HG03432 (cell line): Measurements from ENCODE around the gene ANKRD53.
A peak's percentile ranks its signal among the peaks of the same experiment; 100 is the strongest.

Source experiments
- ATAC-seq: cut with Tn5 transposase; IDR thresholded peaks from one replicate; pipeline ENCODE4 v1.9.1; 2021; ENCODE audit warnings: mild to moderate bottlenecking, moderate library complexity; ENCODE audit not compliant: unreplicated experiment

Gene ANKRD53, protein sequence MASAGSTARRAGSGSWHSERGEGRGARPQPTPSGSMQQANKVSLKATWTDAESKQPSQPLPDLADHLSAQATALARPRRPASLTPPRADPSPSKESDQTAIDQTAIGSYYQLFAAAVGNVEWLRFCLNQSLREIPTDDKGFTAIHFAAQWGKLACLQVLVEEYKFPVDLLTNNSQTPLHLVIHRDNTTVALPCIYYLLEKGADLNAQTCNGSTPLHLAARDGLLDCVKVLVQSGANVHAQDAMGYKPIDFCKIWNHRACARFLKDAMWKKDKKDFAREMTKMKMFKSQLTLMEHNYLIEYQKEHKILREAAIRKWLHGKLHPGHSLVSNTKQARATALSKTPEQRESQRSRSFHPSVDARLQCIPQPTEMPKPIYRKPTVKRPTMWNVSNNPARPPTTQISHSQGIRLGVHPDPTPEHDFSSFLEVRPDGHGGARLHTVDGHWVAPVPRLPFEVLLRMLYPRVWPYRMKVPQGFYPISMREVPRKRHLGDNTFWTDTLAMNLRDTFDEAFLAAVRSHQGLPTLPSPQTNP

DNA sequence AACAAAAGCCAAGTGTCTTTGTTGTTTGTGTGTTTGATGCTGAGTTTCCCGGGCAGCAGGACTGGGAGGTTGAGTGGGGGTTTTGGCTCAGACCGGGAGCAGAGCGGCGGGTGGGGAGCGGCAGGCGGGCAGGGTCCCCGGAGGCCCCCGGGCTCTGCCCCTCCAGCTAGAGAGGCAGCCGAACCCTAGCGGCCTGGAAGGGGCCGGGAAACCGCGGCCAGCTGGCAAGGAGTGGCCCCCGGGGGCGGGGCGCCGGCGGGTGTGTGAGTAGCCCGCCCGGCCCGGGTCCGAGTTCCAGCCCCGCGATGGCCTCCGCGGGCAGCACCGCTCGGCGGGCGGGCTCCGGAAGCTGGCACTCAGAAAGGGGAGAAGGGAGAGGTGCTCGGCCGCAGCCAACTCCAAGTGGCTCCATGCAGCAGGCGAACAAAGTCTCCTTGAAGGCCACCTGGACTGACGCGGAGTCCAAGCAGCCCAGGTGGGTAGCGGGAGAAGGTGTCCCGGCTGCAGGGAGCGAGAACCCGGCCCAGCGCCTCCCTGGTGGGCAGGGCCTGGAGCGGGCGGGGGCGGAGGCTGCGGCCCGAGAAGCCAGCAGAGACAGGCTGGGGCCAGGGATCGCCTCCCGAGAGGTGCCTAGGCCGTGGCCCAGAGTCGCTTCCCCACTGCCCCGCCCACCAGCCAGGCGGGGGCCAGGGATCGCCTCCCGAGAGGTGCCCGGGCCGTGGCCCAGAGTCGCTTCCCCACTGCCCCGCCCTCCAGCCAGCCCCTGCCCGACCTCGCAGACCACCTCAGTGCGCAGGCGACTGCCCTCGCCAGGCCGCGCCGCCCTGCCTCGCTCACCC lies at the start of gene ANKRD53:
TSS of gene ANKRD53 (plus strand) at position 290 of the 839 bp plus-strand sequence. CDS start at position 306, 16 bp downstream.
- peak; percentile 40 for ATAC-seq

DNA sequence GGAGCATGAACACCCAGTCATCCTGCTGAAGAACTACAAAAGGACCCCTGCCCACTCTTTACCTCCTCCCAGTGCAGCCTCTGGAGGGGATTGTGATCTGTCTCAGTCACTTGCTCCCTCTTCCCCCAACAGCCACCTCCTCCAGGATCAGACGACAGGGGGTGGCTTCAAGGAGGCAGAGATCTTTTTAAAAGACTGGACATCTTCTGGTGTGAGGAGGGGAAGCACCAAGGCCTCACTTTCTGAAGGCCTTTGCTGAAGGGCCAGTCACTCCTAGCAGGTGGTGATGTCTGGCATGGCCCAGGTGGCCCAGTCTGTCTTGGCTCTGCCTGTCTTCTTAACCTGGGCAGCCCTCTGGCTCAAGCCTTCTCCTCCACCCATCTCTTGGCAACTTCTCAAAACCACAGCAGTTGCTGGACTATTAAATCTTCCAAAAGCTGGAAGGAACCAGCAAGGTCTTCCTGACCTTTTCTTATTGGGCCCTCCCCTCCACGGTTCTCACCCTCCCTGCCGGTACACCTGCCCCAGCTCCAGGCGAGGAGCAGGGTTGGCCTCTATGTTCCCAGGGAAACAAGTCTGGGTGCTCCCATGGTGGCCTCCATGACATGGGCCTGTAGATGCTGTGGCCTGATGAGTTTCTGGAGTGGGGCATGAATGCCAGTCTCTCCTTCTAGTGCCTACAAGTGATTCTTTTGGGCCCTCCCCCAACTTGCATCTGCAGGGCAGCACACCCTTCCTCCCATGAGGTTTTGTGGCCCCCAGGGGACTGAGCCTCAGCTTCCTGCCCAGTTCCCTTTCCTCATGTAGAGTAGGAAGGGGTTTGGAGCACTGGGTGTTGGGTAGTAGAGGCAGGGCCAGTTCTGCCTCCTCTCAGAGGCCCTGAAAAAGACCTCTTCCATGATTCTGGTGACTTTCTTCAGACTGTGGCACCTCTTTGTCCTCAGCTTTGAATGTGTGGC lies 47.8 kb upstream of the ANKRD53 start:
- no peak for ATAC-seq

DNA sequence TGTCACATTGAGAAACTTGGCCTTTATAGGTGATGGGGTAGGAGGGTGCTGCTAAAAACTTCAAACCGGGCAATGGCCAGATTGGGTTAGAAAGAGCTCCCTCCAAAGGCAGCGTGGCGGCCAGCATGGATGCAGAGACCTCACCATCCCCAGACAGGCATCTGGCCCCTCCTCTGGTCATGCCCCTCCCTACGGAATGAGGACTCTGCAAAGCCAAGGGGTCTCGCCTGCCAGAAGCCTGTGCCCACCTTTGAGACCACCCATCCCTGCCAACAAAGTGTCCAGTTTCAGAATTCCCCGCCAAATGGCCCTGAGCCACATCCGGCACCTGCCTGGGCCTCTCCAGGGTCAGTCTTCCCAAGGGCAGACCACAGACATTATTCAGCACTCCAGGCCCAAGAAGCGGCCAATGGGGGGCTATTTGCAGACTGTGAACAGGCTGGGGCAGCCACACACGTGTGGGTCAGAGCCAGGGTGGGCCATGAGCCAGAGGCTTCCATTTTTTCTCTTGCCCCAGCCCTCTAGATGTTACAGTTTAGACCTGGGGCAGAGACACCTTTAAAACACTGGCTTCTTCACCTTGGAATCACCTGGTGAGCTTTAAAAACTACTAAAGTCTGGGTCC lies 46.9 kb upstream of the ANKRD53 start:
- no peak for ATAC-seq

DNA sequence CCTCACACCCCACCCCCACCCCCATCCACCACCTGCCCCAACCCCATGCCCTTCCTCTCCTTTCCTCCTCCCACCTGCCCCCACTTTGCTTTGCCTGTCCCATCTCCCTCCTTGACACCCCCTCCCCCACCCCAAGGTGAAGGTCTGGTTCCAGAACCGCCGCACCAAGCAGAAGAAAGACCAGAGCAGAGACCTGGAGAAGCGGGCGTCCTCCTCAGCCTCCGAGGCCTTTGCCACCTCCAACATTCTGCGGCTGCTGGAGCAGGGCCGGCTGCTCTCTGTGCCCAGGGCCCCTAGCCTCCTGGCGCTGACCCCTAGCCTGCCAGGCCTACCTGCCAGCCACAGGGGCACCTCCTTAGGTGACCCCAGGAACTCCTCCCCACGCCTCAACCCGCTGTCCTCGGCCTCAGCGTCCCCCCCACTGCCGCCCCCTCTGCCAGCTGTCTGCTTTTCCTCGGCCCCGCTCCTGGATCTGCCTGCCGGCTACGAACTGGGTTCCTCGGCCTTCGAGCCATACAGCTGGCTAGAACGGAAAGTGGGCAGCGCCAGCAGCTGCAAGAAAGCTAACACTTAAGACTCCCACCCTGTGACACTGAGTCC lies 45.7 kb upstream of the ANKRD53 start:
- ATAC-seq: no peak

DNA sequence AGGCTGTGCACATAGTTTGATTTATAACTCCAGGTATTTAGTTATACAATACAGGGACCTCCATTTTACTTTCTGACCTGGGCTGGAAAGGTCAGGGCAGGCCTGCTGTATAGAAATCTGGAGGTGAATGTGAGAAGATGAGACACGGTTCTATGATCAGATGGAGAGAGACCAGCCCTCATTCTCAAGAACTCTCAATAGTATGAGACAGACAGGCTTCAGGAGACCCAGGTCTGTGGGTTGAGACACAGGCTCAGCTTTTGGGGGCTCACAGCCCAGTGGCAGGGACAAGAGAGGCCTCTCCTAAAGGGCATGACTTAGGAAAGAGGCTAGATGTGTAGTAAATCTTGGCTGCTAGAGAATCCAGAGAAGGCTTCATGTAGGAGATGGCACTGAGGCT lies 43.4 kb upstream of the ANKRD53 start:
- no peak for ATAC-seq

DNA sequence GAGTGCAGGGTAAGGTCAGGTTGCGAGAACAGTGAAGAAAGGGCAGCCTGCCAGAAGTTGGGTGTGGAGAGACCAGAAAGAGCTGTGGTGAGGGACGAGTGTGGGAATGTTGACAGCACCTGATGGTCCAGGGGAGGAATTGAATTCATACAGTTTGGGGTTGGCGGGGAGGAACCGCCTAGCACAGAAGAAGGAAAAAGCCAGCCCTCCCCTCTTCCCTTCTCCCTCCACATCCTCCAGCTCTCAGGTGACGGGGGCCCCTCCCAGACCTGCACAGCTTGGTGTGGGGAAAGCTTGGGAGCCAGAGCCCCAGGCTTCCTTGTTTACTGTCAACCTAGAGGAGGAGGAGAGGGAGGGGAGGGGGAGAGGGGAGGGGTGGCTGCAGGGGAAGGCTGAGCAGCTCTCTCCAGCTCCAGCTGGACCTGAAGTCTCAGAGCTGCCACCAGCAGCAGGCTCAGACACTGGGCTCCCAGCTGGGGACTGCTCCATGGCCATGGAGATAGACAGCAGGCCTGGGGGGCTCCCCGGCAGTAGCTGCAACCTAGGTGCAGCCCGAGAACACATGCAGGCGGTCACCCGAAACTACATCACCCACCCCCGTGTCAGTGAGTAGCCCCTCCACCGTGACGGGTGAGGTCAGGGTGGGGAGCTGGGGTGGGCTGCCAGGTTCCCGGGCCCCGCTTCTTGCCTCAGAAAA lies 42.8 kb upstream of the ANKRD53 start, which contains the start of gene ATP6V1B1:
TSS of gene ATP6V1B1 (plus strand) at position 433 of the 697 bp plus-strand sequence. CDS start at position 488, 55 bp downstream.
- ATAC-seq: no peak

DNA sequence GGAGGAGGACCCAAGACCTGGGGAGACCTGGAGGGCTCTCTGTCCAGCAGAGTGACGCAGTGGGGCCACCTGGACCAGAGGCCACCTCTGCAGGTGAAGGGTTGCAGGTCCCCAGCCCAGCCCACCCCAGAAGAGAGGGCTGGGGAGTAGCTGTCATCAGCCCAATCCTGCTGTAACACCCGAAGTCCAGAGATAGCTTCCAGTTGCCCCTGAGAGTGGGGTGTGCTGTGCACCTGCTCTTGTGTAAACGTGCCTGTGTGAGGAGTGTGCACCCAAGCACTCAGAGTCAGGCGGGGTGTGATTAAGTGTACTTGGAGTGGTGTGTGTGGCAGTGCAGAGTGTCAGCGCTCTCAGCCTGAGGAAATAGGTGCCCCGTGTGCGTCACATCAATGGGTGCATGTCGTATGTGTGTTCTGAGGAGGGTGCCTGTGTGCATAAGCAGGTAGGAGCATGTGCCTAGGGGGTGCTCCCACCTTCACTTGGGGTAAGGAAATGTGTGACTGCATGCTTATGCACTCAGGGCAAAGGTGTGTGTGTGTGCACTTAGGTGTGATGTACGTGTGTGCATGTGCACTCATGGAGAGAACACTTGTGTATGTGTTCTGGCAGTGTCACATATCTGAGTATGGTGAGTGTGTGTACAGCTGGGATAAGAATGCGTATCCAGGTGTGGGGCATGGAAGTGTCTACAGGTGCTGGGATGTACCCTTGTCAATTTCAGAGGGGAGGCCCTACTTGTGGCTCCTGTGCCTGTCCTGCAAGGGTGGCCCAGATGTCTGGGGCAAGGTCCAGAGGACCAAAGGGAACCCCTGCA lies 42.1 kb upstream of the ANKRD53 start:
- no peak for ATAC-seq

DNA sequence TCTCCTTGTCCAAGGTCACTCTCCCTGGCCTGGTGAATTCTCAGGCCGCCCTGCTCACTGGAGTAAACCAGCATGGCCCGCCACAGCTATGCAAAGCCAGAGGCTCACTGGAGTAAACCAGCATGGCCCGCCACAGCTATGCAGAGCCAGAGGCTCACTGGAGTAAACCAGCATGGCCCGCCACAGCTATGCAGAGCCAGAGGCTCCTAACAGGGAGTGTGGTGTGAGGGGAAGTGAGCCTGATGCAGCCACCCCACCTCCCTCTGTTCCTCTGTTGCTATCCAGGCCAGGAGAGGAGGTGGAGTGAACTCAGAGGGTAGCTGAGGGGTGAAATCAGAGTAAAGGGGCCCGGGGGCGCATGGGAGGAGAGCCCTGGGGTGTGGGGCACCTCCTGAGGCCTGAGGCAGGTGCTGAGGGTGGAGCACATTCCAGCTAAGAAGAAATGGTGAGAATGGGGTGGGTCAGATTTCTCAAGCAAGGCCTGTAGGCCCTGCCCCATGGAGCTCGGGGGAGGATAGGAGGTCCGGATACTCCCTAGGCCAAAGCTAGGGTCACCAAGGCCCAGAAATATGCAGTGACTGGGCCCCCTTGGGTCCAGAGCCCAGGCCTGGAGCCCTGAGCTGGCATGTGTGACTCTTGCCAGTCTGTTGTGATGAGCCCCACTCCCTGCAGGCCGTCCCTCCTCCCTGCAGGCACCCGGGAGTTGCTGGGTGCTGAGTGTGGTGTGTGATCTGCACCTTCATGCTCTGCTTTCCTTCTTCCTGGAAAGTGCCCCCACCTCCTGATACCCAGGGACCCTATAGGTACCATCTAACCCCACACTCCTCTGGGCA lies 41.2 kb upstream of the ANKRD53 start:
- no peak for ATAC-seq

DNA sequence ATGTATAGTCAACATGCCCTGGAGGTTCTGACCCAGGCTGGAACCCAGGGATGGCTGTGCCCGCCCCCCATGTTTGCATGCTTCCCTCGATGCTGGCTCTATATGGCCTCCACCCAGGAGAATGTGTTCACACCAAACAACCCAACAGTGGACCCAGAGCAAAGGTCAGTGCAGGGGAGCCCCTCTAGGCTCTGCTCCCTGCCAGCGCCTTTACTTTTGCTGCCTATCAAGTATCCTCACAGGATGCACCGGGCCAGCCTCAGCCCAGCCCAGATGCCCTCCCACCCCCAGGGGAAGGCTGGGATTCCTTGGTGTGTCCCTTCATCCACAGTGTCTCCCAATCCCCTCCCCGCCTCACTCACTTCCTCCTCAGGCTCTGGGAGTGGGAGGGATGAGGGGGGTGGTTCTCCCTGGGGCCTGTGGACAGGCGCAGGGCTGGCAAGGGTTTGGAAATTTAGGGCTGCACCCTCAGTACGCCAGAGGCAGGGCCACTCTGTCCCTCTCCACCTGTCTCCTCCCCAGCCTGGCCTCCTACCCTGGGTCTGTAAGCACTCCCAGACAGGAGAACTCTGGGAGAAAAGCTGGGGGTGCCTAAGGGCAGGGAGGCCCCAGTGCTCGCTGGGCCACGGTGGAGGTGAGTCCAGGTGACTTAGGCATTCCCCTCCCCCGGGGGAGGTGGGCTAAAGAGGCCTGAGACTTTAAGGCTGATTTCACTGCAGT lies 40.4 kb upstream of the ANKRD53 start:
- ATAC-seq: no peak

DNA sequence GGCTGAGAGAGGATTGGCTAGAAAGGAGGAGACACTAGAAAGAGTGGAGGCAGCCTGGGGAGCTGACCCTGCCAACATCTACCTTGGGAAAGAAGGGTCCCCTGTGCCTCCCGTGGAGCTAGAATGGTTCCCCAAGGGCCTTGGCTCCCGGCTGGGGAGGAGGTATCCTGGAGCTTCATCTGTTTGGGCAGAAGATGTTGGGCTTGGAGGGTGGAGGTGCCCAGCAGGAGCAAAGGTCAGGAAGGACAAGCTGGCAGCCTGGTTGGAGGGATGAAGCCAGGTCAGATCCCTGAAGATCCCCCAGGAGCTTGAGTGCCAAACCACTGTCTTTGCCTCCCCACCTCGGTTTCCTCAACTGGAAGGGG lies 39.9 kb upstream of the ANKRD53 start:
- no peak for ATAC-seq

DNA sequence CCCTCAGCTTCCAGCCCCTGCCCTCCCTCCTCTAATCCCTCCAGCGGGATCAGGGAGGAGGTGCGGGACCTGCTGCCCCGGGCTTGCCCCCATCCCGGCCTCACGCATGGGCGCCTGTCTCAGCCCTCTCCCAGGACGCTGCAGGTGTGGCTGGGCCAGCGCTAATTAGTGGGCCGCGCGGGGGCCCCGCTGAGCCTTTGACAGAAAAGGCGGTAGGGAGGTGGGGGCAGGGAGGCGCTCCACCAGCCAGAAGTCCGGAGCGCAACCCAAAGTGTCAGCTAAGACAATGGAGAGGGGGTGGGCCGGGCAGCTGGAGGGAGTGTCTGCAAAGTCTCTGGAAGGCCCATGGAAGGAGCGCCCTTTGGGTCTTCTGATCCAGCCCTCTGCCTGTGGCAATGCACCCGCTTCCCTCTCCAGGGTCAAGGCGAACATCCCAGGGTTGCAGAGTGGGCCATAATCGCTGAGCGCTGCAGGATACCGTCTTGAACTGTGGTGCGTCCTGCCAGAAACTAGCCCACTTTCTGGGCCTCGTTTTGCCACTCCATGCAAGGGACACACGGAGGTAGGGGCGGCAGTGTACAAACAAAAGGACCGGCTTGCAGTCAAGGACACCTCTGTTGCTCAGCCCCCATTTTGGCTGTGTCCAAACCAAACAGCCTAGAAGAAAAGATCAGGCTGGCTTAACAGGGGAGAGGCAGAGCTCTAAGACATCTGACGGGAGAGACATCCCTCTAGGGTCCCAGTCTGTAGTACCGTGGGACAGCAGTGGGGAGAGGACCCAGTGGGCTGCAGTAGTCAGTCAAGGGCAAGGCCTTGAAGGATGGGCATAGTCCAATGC lies 39.2 kb upstream of the ANKRD53 start:
- ATAC-seq: no peak

DNA sequence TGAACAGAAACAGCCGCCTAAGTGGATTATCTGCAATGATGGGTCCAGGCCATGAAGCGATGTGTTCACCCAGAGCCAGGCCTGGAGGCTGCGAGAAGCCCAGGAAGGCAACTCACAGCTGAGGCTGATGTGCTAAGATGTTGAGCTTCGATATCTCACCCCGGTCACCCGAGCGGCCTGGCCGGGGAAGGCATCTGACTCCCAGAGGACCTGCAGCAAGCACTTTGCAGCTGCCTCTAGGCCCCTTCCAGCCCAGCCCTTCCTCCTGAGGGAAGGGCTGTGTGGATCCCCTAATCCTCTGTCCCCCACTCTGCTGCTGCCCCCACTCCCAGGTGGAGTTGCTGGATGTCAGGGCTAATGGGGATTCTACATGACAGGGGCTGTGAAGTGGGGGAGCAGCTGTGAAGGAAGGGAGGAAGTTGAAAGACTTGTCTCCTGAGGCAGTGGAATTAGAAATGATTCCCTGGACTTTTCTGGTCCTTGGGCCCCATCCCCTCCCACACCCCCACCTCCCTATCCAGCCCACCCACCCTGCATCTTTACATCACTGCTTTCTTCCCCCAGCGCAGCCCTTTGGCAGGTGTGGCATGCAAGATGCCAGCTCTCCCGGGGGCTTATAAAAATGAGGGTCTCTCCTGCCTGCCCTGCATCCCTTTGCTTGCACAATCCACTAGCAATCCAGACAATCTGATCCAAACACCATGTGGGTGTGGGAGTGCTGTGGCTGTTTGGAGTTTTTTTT lies 38.4 kb upstream of the ANKRD53 start:
- no peak for ATAC-seq

DNA sequence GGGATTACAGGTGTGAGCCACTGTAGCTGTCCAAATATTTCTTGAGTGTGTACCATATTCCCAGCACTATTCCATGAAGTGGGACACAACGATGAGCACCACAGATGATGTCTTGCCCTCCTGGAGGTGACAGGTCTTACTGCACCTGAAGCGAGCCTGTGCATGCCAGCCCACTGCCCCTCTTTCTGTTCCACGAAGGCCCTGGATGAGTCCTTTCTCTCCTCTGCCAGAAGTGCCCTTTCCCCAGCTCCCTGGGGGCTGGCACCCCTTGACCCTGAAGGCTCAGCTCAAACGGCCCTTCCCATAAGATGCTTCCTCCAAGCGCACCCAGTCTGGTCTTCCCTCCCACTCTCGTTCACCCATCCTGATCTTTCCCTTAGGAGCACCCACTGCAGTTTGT lies 37.2 kb upstream of the ANKRD53 start:
- ATAC-seq: no peak

DNA sequence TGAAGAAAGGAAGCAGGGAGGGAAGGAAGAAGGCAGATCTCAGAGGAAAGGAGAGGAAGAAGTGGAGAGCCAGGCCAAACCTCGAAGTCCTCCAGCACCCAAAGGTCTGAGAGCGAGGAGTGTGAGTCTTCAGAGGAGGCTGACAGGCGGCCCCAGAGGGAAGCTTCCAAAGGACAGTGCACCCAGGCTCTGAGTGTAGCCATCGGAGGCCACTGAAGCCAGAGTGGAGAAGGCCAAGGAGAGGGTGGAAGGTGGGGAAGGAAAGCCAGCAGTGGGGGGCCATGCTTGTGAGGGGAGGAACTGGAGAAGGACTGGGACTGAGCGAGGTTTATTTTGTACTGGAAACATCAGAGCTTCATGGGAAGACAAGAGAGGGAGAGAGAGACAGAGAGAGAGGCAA lies 36.7 kb upstream of the ANKRD53 start:
- ATAC-seq: no peak
